Left ventricle myocardium superior (tissue), 1 donor: ENCODE measurements around the gene MRPS18A. TPM values are rescaled to one million over a fixed set of nuclear protein-coding genes. Genes with fewer than 3 reads are reported as not detected.
A peak's percentile ranks its signal among the peaks of the same experiment; 100 is the strongest.
"Not testable (repeated sequence)": the region's sequence is repeated elsewhere in the genome, so short reads cannot be mapped to it uniquely, and the experiment has no call there.

Source experiments
- ATAC-seq: fragments of 200-7000 bp; cut with Tn5 transposase; one replicate; pipeline ENCODE4 v1.9.1; 2020; ENCODE audit warnings: mild to moderate bottlenecking, moderate library complexity
- DNase-seq: peaks from one replicate; pipeline ENCODE4 v3.0.0-alpha.2; 2020
- intact Hi-C: fragments of 100-400 bp; cut with micrococcal nuclease; formaldehyde crosslinking; loops from one replicate; pipeline ENCODE4 v1.11.0; 2022
- total RNA-seq: library from RNA; stranded (reverse); fragmentation: NEBNext Ultra II Directional; extraction: Animal tissue kit (Norgen Biotek cat#: 25700); gene quantifications from one replicate; pipeline ENCODE4 v1.2.1, GENCODE V29; 2021
- donor health status: DM: no; HTN: yes; CAD: no; lungs with severe emphysema.

MRPS18A gene
- total RNA-seq, 1 donor from 2014 or later = 46.0 TPM

- ATAC-seq (peak; percentile 97), DNase-seq (peak; percentile 94)
- intact Hi-C loops = no loop called here
Measured at GRCh38 chr6:43702534-43703440, 15.2 kb upstream of the MRPS18A start.

GRCh38 chr6:43702171-43702533 is 14.6 kb upstream of the MRPS18A start:
- intact Hi-C loops = no loop called here
- ATAC-seq (no peak), DNase-seq (no peak)

DNA sequence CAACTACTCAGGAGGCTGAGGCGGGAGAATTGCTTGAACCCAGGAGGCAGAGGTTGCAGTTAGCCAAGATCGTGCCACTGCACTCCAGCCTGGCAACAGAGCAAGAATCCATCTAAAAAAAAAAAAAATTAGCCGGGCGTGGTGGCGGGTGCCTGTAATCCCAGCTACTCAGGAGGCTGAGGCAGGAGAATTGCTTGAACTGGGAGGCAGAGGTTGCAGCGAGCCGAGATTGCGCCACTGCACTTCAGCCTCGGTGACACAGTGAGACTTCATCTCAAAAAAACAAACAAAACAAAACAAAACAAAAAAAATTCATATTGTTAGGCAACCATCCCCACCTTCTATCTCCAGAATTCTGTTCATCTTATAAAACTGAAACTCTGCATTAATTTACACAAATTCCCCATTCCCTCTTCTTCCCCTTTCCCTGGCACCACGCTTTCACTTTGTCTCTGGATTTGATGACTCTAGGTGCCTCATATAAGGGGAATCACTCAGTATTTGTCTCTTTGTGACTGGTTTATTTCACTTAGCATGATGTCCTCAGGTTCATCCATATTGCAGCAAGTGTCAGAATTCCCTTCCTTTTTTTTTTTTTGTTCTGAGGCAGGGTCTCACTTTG is 13.5 kb upstream of the MRPS18A start:
- DNase-seq, intact Hi-C loops, ATAC-seq: not testable (repeated sequence)

DNA sequence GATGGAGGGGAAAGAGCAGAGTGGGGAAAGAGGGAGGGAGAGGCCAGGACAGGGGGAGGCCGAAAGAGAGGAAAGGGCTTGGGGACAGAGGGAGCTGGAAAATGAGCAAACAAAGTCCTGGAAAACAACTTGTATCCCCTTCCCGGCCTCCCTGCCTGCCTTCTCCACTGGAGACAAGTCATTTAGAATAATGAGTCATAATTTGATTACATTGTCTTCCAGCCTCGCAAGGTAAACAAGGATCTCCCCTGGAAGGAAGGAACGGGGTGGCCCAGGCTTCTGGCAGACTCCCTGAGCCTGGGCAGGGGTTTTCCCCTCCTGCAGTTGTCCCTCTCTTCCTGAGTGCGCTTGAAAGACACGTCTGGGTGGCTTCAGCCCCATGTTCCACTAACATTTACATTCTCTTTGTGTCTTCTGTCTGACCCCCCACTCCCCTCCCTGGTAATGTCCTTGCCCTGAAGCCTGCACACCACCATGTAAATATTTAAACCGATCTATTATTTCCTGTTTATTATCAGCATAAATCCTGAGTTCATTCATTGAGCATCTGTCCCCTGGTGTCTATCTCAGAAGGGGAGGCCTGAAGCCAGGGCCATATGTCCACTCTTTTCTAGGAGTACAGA is 12.1 kb upstream of the MRPS18A start:
- no peak for DNase-seq
- intact Hi-C loops = no loop called here
- ATAC-seq = no peak

DNA sequence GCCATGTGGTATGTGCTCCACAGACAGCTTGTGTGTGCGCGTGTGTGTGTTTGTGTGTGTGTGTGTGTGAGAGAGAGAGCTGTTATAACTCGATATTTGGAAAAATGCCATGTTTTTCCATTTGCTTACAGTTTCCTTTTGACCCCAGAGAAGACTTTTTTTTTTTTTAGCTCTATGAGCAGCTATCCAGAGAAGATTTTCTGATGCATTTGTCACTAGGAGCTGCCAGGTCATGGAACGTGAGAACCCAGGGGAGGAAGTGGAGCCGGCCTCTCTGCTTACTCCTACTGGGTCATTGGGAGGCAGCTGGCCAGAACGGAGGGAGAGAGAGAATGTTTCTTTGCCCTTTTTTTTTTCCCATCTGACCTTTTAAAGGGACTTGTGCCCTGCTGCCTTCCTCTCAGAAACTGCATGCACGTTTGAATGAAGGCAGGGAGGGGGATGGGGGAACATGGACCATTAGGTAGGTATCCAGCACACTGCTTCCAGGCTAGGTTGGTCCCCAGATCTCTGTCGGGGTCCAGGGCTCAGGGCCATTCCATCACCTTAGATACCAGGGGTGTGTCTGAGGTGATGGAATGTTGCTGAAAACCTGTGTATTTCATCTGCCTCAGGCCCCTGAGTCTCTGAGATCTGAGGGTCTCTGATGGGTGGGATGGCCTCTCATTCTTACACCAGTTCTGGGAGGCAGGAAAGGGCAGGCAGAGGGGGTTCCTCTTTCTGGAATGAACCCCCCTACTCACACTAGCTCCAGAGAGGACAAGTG is 11.2 kb upstream of the MRPS18A start:
- intact Hi-C loops = no loop called here
- ATAC-seq = no peak
- peak; percentile 77 for DNase-seq

- DNase-seq (no peak), ATAC-seq (no peak)
- intact Hi-C loops = no loop called here
Measured at GRCh38 chr6:43697421-43697820, 9.8 kb upstream of the MRPS18A start.

DNA sequence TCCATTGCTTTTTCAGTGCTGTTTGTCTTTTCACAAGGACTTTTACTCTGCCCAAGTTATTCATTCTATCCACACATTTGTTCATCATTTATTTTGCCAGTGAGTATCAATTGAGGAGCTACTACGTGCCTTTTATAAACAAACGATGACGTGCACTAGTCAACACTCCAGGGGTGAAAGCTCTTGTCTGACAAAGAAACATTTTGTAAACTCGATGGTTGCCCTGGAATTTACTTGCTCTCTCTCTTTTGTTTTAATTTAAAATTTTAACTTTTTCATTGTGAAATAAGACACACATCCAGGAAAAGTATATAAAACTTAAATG is 8.3 kb upstream of the MRPS18A start:
- intact Hi-C loops = no loop called here
- ATAC-seq = no peak
- no peak for DNase-seq

GRCh38 chr6:43695215-43695966 is 7.8 kb upstream of the MRPS18A start:
- intact Hi-C loops = no loop called here
- peak; percentile 83 for ATAC-seq
- peak; percentile 52 for DNase-seq

DNA sequence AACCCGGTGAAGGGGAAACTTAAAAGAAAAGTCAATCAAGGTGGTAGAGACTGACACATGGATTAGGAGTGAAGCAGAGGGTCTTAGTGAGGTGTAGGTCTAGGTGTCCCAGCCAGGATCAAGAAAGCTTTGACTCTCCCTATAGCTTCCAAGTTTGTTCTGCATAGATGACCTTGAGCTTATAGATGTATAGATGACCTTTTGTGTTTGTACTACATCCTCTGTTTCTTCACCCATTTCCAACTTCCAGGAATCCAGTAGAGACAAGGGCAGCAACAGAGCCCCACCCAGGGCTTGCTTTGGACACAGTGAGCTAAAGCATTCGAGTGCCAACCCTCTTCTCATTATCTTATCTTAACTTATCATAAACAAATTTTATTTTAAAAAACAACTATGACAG is 1.8 kb upstream of the MRPS18A start:
- intact Hi-C loops = no loop called here
- ATAC-seq (no peak), DNase-seq (no peak)

DNA sequence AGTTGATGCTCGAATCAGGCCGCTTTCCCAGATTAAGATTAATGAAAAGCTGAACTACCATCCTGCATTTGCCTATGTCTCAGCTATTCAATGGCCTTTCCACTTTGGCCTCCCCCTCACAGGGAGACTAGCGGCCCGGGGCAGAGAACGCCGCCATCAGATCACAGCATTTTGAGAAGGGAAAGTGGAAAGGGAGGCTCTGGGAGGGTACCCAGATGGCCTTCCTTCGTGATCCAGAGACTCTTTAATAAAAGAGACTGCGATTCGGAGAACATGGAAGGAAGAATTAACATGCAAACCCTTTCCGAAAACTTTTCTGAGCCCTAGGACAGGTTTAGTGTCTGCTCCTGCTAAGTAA is 533 bp downstream of the MRPS18A start:
- ATAC-seq = no peak
- DNase-seq = no peak
- intact Hi-C loops = no loop called here

- ATAC-seq = no peak
- intact Hi-C loops = no loop called here
- no peak for DNase-seq
Measured at GRCh38 chr6:43683708-43684455, 3.7 kb downstream of the MRPS18A start.

DNA sequence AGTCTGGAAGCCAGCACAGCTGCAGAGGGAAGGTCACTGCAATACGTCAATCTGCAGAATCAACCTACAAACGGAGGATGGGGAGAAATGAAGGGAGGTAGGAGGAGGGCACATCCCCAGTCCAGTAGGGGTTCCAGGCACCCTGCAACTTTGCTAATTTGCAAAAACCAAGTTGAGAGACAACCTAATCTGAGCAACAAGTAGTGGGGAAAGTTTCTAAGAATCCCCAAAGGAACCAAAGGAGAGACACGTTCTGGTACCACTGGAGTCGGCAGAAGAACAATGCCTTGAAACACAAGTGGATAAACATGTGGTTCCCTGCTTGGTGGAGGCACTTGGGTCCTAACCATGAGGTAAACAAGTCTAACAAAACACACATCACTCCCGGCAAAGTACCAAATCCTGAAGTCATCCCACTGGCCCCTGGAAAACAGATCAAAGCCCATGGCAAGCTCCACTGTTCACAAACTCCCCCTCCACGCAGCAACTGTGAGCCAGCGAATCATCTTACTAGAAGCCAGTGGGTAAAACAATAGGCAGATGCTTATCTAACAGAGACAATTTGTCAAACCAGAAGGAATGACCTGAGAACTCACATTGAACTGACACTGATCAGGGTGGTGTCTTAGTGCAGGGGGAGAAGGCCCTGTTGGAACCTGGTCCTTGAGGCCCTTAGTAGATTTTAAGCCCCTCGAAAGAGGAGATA is 4.7 kb downstream of the MRPS18A start:
- peak; percentile 24 for ATAC-seq
- no peak for DNase-seq
- intact Hi-C loops = no loop called here

DNA sequence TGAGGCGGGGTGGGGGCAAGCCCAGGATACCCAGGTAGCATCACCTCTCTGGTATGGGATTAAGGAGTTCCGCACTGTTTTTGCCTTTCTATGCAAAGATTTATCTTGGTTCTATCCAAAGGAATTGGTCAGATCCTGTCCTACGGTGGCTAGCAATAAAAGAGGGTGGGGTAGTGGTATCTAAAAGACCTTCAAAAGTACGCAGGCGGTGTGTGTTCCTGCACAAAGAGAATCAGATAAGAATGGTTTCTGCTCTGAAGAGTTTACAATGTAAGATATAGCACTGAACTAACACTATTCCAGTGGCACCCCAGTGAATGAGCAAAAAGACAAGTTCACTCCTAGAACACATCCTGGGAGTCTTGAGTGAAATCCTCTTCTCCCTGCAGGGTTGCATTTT is 6.3 kb downstream of the MRPS18A start:
- DNase-seq (no peak), ATAC-seq (no peak)
- intact Hi-C loops = no loop called here

DNA sequence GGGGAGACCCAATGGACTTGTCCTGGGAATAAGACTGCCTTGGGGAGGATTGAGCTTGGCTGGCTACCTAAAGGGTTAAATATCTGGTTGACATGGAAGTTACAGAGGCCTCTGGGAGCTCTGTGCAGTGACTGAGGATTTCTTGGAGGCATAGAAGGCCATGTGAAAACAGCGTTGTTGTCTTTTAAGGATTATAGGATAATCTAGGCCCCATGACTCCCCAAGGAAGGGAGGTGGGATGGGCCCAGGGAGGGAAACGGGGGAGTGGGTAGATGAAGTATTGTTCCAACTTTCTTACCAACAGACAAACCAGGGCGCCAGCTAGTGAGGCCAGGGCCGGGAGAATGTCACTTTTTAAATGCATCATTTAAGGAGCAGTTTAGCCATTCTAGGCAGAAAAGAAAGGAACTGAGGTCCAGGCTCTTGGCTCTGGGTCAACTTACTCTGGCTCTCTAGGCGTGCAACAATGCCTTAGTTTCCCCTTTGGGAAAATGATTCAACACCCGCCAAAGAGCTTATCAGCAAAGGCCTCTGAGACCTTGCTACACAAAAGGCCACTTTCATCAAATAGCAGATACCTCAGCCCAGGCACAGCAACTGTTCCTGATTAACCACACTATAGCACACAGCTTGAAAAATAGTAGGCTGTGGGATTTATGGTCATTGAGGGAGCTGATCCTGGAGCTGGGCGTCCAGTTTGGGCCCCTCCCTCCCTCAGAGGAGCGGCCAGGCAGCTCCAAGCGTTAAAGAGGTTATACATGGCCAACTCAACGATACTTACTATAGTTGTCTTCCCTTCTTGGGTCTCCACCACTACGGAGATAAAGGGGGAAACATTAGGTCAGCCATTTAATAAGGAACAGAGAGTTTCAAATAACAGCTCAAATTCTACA is 7.0 kb downstream of the MRPS18A start:
- no peak for DNase-seq
- intact Hi-C loops = no loop called here
- ATAC-seq = peak; percentile 14

DNA sequence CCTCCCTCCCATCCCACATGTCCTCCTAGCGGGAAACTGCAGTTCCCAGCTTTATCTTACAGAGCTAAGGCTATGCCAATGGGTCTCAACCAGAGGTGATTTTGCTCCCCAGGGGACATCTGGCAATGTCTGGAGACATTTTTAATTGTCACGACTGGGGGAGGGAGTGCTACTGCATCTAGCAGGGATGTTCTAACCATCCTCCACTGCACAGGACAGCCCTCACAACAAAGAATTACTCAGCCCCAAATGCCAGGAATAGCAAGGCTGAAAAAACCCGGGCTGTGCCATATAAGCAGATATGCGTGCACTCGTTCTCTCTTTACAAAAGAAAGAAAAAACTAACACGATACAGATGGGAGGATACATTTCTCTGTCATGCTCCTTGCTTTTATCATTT is 8.5 kb downstream of the MRPS18A start:
- DNase-seq (no peak), ATAC-seq (no peak)
- intact Hi-C loops = no loop called here

DNA sequence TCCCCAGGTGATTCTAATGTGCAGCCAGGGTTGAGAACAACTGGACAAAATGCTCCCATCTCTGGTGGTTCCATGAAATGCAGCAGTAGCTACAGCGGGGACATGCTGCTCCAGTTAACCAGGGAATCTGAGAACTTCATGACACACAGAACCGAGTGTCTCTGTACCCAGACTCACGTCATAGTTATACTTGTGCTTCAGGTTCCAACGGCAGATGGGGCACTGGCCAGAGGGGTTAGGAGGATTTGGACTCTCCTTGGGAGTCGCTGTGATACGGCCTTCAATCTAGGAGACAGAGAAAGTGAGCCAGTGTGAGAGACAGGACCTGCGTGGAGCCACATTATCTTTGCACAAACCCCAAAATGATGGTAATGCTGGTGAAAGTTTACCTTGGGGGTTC is 9.2 kb downstream of the MRPS18A start:
- ATAC-seq (no peak), DNase-seq (no peak)
- intact Hi-C loops = no loop called here

GRCh38 chr6:43677759-43678158 is 9.8 kb downstream of the MRPS18A start:
- intact Hi-C loops = no loop called here
- DNase-seq (no peak), ATAC-seq (no peak)
